Heart right ventricle (tissue), 16 donors: Measurements from ENCODE around the gene ATXN1. TPM values are rescaled to one million over a fixed set of nuclear protein-coding genes. Genes with fewer than 3 reads are reported as not detected.

ENCODE experiments used
- ATAC-seq, 8 donors: fragments of 200-7000 bp; cut with Tn5 transposase; one replicate each; pipeline ENCODE4 v1.9.1; 2020; ENCODE audit warnings: mild to moderate bottlenecking in 8 of 8, moderate library complexity in 8 of 8, moderate number of reproducible peaks in 1 of 8
- DNase-seq, 2 donors: peaks; one replicate each; pipeline ENCODE4 v3.0.0-alpha.2; 2020
- H3K27ac ChIP-seq, 10 donors: fragments of 200-600 bp; sonication (generic) in 2 of 10; one replicate each; pipeline versions ENCODE4 v1.5.0 to v1.8.0; 2020 to 2022; ENCODE audit warnings: mild to moderate bottlenecking in 3 of 10
- H3K27me3 ChIP-seq, 7 donors: fragments of 200-600 bp; one replicate each; pipeline ENCODE4 v1.8.0; 2021 to 2022; ENCODE audit warnings: mild to moderate bottlenecking in 2 of 7
- H3K36me3 ChIP-seq, 9 donors: fragments of 200-600 bp; sonication (generic) in 1 of 9; one replicate each; pipeline versions ENCODE4 v1.5.0 to v1.8.0; 2020 to 2022; ENCODE audit warnings: mild to moderate bottlenecking in 2 of 9
- H3K4me1 ChIP-seq, 9 donors: fragments of 200-600 bp; sonication (generic) in 1 of 9; one replicate each; pipeline versions ENCODE4 v1.5.0 to v1.8.0; 2020 to 2022; ENCODE audit warnings: mild to moderate bottlenecking in 4 of 9
- H3K4me3 ChIP-seq, 10 donors: fragments of 200-600 bp; sonication (generic) in 2 of 10; one replicate each; pipeline versions ENCODE4 v1.5.0 to v1.8.0; 2020 to 2022; ENCODE audit warnings: mild to moderate bottlenecking in 7 of 10, moderate library complexity in 2 of 10
- H3K9me3 ChIP-seq, 11 donors: fragments of 200-600 bp in 10 of 11; sonication (generic) in 2 of 11; one replicate each; pipeline versions ENCODE4 v1.5.0 to v1.8.0; 2013 to 2022; ENCODE audit warnings: mild to moderate bottlenecking in 2 of 11, control low read depth in 1 of 11, moderate library complexity in 1 of 11
- CTCF ChIP-seq, 9 donors: fragments of 200-600 bp; sonication (generic) in 2 of 9; IDR thresholded peaks; one replicate each; pipeline versions ENCODE4 v1.5.0 to v1.8.0; 2021 to 2022; ENCODE audit warnings: antibody characterized with exemption in 9 of 9, mild to moderate bottlenecking in 5 of 9, moderate library complexity in 1 of 9
- WGBS, 2 donors: extraction: QIAGEN DNeasy Blood & Tissue Kit; methylation state at CpG; one replicate each; pipeline ENCODE4 v1.1.7; 2013; ENCODE audit warnings: inconsistent platforms in 1 of 2; 5-methylcytosine and 5-hydroxymethylcytosine counted together
- intact Hi-C, 10 donors: fragments of 100-400 bp; cut with DNase I; formaldehyde crosslinking; loops; one replicate each; pipeline versions ENCODE4 v1.11.1 to v1.14.2; 2022
- polyA plus RNA-seq, 2 donors: library from polyadenylated mRNA; stranded (reverse); fragments of 200-250 nt; gene quantifications; one replicate each; pipeline ENCODE4 v1.2.3, GENCODE V29; 2013
- total RNA-seq, 10 donors: library from RNA; stranded (reverse); fragmentation: NEBNext Ultra II Directional in 3 of 10; extraction: Animal tissue kit (Norgen Biotek cat#: 25700) in 3 of 10; gene quantifications; one replicate each; pipeline versions ENCODE4 v1.2.1 to v1.2.4, GENCODE V29; 2021 to 2023
- donor health status: Arrhythmogenic right ventricular cardiomyopathy.
- donor health status: ischemic (EF 13 %, LVEDD 7.1; RV severe dilation, severe dysfunction).
- donor health status: healthy with polysubstance abuse.
- donor health status: DM: no; HTN: yes; CAD: no.
- donor health status: DM: no; HTN: no; CAD: no.
- donor health status: ischemic (EF 25% LVEDD 6.9; RV normal size, moderate dysfunction).
- donor health status: ischemic (EF 25% LVEDD 5.7; RV mildly dilated, moderate dysfunction).
- donor health status: healthy.
- donor health status: DM: yes; HTN: yes; CAD: no.
- donor health status: Ischemic cardiomyopathy.
- donor health status: ischemic (EF 35%, LVEDD 5.7; RV mildly dilated, moderate dysfunction).
- donor health status: nonischemic (EF 11% LVEDD 7.7; RV severe dilation, severe dysfunction).
- donor health status: DM: yes; HTN: yes; CAD: no.
- donor health status: PGD.
- donor health status: ischemic (EF 29% LVEDD 5.4; RV normal size, mild dysfunction).
- donor health status: nonischemic (EF 23%, LVEDD 6.1; RV moderate dilation, normal function).

ATXN1 gene
- total and polyA plus RNA-seq, 12 donors: 4.1 to 46.5 (median 40.3) TPM

GRCh38 chr6:16442031-16442430, 319.2 kb downstream of the ATXN1 start:
- Histone ChIP-seq H3K4me1 (peaks cover 6 to 40% (median 28%) of the 10 kb centered on the region in 9 donors), H3K27ac (no peak overlapping the region), H3K4me3 (no peak overlapping the region), H3K27me3 (no peaks in the 10 kb centered on the region), H3K9me3 (no peaks in the 10 kb centered on the region), H3K36me3 (no peaks in the 10 kb centered on the region)
- TF ChIP-seq CTCF (IDR thresholded peaks at IDR 0.05): no peak
- DNase-seq: no peak
- no peak for ATAC-seq
- 94 to 95% methylated on average over 3 of the region's 3 CpGs for WGBS, 2 donors
- intact Hi-C loops: no loop called here

GRCh38 chr6:16441262-16441661, 320.0 kb downstream of the ATXN1 start:
- Histone ChIP-seq H3K9me3 (no peaks in the 10 kb centered on the region), H3K27ac (peak overlapping the region in 2 of 10 donors; percentile 21 to 30), H3K4me3 (no peak overlapping the region), H3K4me1 (peaks cover 6 to 45% (median 31%) of the 10 kb centered on the region in 9 donors), H3K36me3 (no peaks in the 10 kb centered on the region), H3K27me3 (no peaks in the 10 kb centered on the region)
- intact Hi-C loops: no loop called here
- ATAC-seq (no peak), DNase-seq (no peak)
- no peak for TF ChIP-seq CTCF (IDR thresholded peaks at IDR 0.05)
- WGBS, 2 donors: 87 to 97% methylated on average over 2 of the region's 2 CpGs

GRCh38 chr6:16440636-16441212, 320.5 kb downstream of the ATXN1 start:
- 69 to 78% methylated on average over 7 of the region's 7 CpGs for WGBS, 2 donors
- peak overlapping the region in 2 of 10 donors; percentile 21 to 30 for H3K27ac ChIP-seq
- TF ChIP-seq CTCF (IDR thresholded peaks at IDR 0.05): no peak
- no peak overlapping the region for H3K4me3 ChIP-seq
- ATAC-seq (peak in 6 of 8 donors; percentile 35 to 75 (median 40)), DNase-seq (peak; percentile 14 to 20)
- H3K4me1 ChIP-seq: peaks cover 6 to 46% (median 31%) of the 10 kb centered on the region in 9 donors
- intact Hi-C loops: no loop called here
- no peaks in the 10 kb centered on the region for H3K27me3 ChIP-seq
- no peaks in the 10 kb centered on the region for H3K9me3 ChIP-seq
- H3K36me3 ChIP-seq: no peaks in the 10 kb centered on the region

GRCh38 chr6:16438718-16439591, 322.3 kb downstream of the ATXN1 start:
- DNase-seq (peak in 1 of 2 donors; percentile 25), ATAC-seq (peak in 6 of 8 donors; percentile 56 to 79 (median 58))
- H3K27ac ChIP-seq: peak overlapping the region in 6 of 10 donors; percentile 17 to 65 (median 50)
- intact Hi-C loops: loop anchor here in 1 of 10 donors (10.0 kb wide), 1 partner anchor 326 kb away; the partner anchor contains the start of gene ATXN1
- no peak overlapping the region for H3K4me3 ChIP-seq
- no peak for TF ChIP-seq CTCF (IDR thresholded peaks at IDR 0.05)
- WGBS, 2 donors: 19 to 29% methylated on average over 9 to 13 of the region's 14 CpGs
- peaks cover 6 to 59% (median 31%) of the 10 kb centered on the region in 9 donors for H3K4me1 ChIP-seq
- H3K9me3 ChIP-seq: no peaks in the 10 kb centered on the region
- H3K36me3 ChIP-seq: no peaks in the 10 kb centered on the region
- no peaks in the 10 kb centered on the region for H3K27me3 ChIP-seq
